Measurements from ENCODE around the gene PPP2R5C. TPM values are rescaled to one million over a fixed set of nuclear protein-coding genes. Genes with fewer than 3 reads are reported as not detected.

PPP2R5C gene
- total and polyA plus RNA-seq, 11 donors = 99.4 to 248 (median 204) TPM

DNA sequence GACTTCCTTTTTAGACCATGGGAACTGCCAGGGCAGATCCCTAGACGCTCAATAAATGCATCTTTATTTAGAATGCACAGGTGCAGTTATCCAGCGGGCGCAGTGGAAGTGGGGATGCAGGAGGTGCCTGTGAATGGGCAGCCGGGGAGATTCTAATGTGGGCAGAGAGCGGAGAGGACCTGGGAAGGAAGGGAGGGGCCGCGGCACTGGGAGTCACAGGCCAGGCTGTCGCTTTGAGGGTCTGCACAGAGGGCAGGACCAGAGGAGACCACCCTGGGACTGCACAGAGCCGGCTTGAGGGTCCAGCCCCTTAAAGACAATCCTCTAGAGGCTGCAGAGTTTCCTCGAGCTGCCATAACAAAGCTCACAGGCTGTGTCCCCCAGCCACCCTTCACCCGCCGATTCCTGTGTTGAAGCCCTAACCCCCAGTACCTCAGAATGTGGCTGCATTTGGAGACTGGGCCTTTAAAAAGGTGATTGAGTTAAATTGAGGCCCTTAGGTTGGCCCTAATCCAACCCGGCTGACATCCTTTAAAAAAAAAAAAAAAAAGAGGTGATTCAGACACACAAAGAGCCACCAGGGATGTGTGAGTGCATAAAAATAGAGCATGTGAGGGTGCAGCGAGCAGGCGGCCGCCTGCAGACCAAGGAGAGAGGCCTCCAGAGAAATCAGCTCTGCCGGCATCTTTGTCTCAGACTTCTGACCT lies 44.4 kb upstream of the PPP2R5C start:
- no peak overlapping the region for H3K27ac ChIP-seq
- intact Hi-C loops (cut with DNase I) = loop anchor here in 2 of 10 donors (10.0 kb wide), 2 partner anchors 238 to 388 kb away; no protein-coding TSS in a partner anchor
- 81 to 84% (median 83%) methylated on average over 17 of the region's 17 CpGs for WGBS, 4 donors
- no peaks in the 10 kb centered on the region for H3K36me3 ChIP-seq
- DNase-seq (no peak), ATAC-seq (no peak)
- H3K9me3 ChIP-seq = peaks cover 0 to 9% (median 0%) of the 10 kb centered on the region in 12 donors
- peaks cover 3 to 23% (median 10%) of the 10 kb centered on the region in 12 donors for H3K4me1 ChIP-seq
- H3K27me3 ChIP-seq = no peaks in the 10 kb centered on the region
- TF ChIP-seq, protein P1, sequence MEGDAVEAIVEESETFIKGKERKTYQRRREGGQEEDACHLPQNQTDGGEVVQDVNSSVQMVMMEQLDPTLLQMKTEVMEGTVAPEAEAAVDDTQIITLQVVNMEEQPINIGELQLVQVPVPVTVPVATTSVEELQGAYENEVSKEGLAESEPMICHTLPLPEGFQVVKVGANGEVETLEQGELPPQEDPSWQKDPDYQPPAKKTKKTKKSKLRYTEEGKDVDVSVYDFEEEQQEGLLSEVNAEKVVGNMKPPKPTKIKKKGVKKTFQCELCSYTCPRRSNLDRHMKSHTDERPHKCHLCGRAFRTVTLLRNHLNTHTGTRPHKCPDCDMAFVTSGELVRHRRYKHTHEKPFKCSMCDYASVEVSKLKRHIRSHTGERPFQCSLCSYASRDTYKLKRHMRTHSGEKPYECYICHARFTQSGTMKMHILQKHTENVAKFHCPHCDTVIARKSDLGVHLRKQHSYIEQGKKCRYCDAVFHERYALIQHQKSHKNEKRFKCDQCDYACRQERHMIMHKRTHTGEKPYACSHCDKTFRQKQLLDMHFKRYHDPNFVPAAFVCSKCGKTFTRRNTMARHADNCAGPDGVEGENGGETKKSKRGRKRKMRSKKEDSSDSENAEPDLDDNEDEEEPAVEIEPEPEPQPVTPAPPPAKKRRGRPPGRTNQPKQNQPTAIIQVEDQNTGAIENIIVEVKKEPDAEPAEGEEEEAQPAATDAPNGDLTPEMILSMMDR (IDR thresholded peaks at IDR 0.05) = no peak
- TF ChIP-seq POLR2A (IDR thresholded peaks at IDR 0.05) = no peak
- no peak overlapping the region for H3K4me3 ChIP-seq

DNA sequence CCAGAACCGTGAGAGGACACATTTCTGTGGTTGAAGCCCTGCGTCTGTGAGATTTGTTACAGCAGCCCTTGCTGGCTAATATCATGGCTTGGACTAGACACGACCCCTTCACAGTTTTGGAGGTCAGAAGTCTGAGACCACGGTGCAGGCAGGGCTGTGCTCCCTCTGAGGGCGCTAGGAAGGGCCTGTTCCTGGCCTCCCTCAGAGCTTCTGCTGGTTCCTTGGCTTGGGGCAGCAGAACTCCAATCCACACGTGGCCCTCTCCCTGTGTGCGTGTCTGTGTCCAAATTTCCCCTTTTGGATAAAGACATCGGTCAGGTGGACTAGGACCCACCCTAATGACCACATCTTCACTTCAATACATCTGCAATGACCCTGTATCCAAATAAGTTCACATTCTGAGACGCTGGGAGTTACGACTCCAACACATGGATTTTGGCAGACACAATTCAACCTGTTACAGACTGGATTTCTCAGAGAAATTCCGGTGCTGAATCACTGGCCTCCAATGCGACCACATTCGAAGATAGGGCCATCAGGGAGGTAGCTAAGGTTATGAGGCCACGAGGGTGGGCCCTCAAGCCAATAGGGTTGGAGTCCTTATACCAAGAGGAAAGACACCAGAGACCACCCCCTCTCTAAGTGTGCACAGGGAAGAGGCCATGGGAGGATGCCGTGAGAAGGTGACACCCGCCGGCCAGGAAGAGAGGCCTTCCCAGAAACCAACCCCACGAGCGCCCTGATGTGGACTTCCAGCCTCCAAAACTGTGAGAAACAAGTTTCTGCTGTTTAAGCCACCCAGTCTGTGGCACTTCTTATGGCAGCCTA lies 43.6 kb upstream of the PPP2R5C start:
- Histone ChIP-seq H3K4me3 (no peak overlapping the region), H3K4me1 (peaks cover 3 to 28% (median 10%) of the 10 kb centered on the region in 12 donors), H3K27me3 (no peaks in the 10 kb centered on the region), H3K36me3 (no peaks in the 10 kb centered on the region), H3K27ac (peak overlapping the region in 1 of 12 donors; percentile 37), H3K9me3 (peaks cover 0 to 9% (median 0%) of the 10 kb centered on the region in 12 donors)
- 91 to 93% (median 91%) methylated on average over 17 to 19 of the region's 19 CpGs for WGBS, 4 donors
- TF ChIP-seq POLR2A (IDR thresholded peaks at IDR 0.05) = no peak
- TF ChIP-seq, protein P1 (IDR thresholded peaks at IDR 0.05) = no peak
- ATAC-seq = no peak
- no peak for DNase-seq
- intact Hi-C loops (cut with DNase I) = loop anchor here in 2 of 10 donors (10.0 kb wide), 2 partner anchors 237 to 387 kb away; no protein-coding TSS in a partner anchor

DNA sequence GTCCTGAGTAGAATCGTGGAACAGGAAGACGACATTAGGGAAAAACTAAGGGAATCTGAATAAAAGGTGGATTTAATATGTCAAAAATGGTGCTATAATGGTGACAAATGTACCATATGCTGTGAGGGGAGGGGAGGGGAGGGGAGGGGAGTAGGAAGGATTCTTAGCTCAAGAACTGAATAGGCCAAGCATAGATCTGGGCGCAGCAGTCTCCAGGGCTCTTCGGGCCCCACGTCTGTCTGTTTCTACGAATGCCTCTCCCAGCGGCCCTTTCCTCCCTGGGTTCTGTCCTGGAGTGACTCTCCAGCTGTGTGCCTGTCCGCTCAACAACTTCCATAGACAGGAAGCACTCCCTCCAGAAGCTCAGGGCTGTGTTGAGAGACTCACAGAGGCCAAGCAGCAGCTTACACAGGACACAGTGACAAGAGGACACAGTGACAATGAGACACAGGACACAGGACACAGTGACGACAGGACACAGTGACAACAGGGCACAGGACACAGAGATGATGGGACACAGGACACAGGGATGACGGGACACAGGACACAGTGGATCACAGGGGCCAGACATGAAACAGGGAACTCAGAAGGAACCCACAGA lies 42.4 kb upstream of the PPP2R5C start:
- H3K27ac ChIP-seq = peak overlapping the region in 11 of 12 donors; percentile 47 to 83 (median 69)
- no peaks in the 10 kb centered on the region for H3K36me3 ChIP-seq
- peaks cover 0 to 6% (median 0%) of the 10 kb centered on the region in 12 donors for H3K9me3 ChIP-seq
- ATAC-seq (peak; percentile 65 to 91 (median 76)), DNase-seq (peak in 3 of 5 donors; percentile 33 to 40 (median 40))
- TF ChIP-seq, protein P1 (IDR thresholded peaks at IDR 0.05) = no peak
- no peak for TF ChIP-seq POLR2A (IDR thresholded peaks at IDR 0.05)
- H3K4me1 ChIP-seq = peaks cover 3 to 28% (median 10%) of the 10 kb centered on the region in 12 donors
- H3K4me3 ChIP-seq = no peak overlapping the region
- H3K27me3 ChIP-seq = no peaks in the 10 kb centered on the region
- 36 to 46% (median 39%) methylated on average over 10 of the region's 10 CpGs for WGBS, 4 donors
- intact Hi-C loops (cut with DNase I) = loop anchor here in 2 of 10 donors (10.0 kb wide), 2 partner anchors 236 to 386 kb away; no protein-coding TSS in a partner anchor
